GM12892 (cell line): Measurements from ENCODE around the gene TBC1D12.

Experiments used
- DNase-seq: peaks from one replicate; pipeline ENCODE4 v3.0.0; 2011; ENCODE audit not compliant: insufficient read length
- FAIRE-seq: peaks from 2 replicates; lab custom pipeline; 2011; peaks lifted over from hg19 to GRCh38; lab: Jason Lieb, UNC
- POLR2A ChIP-seq: IDR thresholded peaks from 2 replicates; pipeline ENCODE4 v1.6.1; 2011; ENCODE audit warnings: low read depth, low read length, control low read depth
- POLR2AphosphoS5 ChIP-seq: IDR thresholded peaks from 2 replicates; pipeline ENCODE4 v1.6.1; 2011; ENCODE audit warnings: low read depth, low read length, control low read depth
- TAF1 ChIP-seq: IDR thresholded peaks from 2 replicates; pipeline ENCODE4 v1.6.1; 2011; ENCODE audit warnings: low read depth, mild to moderate bottlenecking, control low read depth, low read length, borderline replicate concordance

Gene TBC1D12

DNA sequence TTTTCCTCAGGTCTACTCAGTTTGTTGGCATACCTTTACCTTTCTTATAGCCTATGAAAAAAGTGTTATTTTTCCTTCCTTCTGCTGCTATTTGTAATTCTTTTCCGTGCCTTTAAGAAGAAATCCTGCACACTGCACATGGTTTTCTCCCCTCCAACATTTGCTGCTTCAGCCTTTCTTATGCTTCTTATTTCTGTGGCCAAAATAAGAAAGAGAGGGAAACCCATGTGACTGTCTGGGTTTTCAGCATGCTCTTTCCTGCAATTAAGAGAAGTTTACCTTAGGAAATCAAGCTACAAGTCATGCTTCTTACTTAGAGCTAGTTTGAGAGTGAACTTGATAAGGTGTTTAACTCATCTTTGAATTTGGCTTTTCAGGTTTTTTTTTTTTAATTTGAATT lies 11.0 kb downstream of the TBC1D12 start:
- no peak for TF ChIP-seq POLR2AphosphoS5
- TF ChIP-seq TAF1 = no peak
- TF ChIP-seq POLR2A = no peak
- no peak for DNase-seq
- no peak for FAIRE-seq

DNA sequence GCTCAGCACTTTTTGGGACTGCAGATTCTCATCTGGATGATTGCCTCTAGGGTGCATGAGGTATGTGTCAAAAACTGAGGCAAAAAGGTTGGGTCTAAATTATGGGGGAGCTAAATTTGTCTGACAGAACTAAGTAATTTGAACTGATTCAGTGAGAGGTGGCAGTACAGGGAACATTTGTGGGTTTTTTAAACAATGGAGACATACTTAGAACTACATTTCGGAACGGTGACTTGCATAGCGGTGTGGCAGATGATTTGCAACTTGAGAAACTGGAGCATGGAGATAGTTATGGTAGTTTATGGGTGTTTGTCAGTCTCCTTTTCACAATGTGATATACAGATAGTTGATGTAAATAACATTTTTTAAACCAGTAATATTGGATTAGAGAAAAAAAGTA lies 14.6 kb downstream of the TBC1D12 start:
- DNase-seq (no peak), FAIRE-seq (peak; percentile 54)
- TF ChIP-seq TAF1 (no peak), POLR2AphosphoS5 (no peak), POLR2A (no peak)

DNA sequence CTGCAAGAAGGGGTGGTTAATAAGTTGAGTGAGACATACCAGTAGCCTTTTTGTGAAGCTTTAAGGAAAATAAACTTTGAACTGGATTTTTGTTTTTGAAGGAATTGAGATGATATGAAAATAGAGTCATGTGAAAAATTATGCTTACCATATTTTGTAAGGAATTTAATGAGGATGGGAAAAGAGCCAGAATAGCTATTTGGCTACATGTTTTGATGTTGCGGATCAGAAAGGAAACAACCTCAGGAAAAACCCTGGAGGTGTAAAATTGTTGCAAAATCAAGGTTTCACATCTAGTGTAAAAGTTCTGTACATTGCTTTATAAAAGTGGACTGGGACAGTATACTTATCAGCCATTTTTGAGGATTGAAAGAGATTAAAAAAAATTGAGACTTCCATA lies 15.0 kb downstream of the TBC1D12 start:
- DNase-seq (no peak), FAIRE-seq (no peak)
- TF ChIP-seq POLR2A (no peak), POLR2AphosphoS5 (no peak), TAF1 (no peak)

DNA sequence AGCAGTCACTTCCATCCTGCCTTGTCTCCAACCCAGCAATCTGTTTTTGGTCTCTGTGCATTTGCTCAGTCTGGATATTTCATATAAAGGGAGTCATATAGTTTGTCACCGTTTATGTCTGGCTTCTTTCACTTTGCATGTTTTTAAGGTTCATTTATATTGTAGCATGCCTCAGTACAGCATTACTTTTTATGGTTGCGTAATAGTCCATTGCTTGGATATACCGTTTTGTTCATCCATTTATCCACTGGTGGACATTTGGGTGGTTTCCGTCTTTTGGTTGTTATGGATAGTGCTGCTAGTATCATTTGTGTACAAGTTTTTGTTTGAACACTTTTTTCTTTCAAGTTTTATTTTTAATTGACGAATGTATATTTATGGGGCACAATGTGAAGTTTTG lies 18.2 kb downstream of the TBC1D12 start:
- FAIRE-seq (no peak), DNase-seq (no peak)
- no peak for TF ChIP-seq TAF1
- TF ChIP-seq POLR2A = no peak
- TF ChIP-seq POLR2AphosphoS5 = no peak

DNA sequence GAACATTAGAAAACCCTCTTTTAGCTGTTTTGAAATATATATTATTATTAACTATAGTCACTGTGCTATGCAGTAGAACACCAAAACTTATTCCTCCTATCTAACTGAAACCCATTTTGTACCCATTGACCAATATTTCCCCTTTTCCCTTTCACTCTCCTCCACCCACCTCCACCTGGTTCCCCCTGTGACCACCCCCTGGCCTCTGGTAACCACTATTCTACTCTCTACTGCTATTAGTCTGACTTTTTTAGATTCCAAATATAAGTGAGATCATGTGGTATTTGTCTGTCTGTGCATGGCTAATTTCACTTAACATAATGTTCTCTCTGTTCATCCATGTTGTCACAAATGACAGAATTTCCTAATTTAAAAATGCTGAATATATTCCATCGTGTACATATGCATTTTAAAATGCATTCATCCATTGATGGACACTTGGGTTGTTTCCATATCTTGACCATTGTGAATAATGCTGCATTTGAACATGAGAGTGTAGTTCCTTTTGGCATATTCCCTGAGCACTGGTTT lies 18.7 kb downstream of the TBC1D12 start:
- DNase-seq (no peak), FAIRE-seq (no peak)
- TF ChIP-seq TAF1 = no peak
- TF ChIP-seq POLR2A = no peak
- no peak for TF ChIP-seq POLR2AphosphoS5

DNA sequence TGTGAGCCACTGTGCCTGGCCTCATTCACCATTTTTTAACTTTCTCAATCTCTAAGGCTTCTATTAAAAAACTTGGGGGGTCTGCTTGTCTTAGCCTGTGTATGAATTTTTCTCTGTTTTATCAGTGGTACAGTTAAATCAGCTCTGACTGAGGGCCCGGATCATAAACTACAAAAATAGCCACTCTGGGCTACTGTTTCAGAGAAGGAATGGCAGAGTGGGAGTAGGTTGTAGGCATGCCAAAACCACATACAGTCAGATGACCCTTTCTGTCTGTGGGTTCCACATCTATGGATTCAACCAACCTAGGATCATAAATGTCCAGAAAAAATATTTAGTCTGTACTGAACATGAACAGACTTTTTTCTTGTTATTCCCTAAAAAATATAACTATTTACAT lies 21.3 kb downstream of the TBC1D12 start:
- TF ChIP-seq POLR2AphosphoS5 (no peak), TAF1 (no peak), POLR2A (no peak)
- no peak for DNase-seq
- no peak for FAIRE-seq

DNA sequence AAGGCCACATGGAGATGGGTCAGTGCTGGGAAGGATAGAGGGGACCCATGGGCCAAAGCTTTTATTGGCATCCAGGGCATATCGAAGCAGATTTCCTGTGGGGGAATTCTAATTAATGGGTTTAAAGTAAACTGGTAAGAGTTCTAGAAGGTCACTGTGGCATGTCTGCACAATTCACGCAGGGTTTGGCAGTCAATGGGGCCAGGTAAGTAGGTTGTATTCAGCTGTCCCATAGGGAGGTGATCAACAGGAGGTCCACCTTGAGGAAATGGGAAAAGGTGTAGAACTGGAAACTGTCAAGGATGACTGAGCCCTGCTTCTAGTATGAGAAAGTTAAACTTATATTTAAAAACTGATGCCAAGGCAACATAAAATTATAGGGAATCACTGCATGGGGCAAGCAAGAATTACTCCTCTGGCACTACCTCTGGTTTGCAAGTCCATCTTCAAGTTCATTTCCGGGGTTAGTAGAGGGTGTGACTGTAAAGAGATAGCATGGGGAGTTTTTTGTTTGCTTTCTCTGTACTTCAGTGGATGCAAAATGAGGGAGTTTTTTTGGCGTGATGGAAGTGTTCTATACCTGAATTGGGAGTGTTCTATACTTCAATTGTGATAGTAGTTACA lies 22.5 kb downstream of the TBC1D12 start:
- DNase-seq = no peak
- FAIRE-seq = no peak
- TF ChIP-seq POLR2AphosphoS5 (no peak), TAF1 (no peak), POLR2A (no peak)

DNA sequence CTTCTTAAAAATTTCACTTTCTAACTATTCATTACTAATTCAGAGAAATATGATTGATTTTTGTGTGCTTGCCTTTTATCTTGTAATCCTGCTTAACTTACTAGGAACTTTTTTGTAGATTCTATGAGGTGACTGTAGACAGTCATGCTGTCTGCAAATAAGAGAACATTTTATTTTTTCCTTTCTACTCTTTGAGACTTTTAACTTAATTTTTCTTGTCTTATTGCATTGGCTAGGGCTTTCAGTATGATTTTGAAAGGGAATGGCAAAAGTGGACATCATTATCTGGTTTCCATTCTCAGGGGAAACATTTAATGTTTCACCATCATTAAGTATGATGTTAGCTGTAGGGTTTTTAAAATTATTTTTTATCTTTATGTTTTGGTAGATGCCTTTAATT lies 23.6 kb downstream of the TBC1D12 start:
- DNase-seq (no peak), FAIRE-seq (no peak)
- no peak for TF ChIP-seq POLR2A
- no peak for TF ChIP-seq POLR2AphosphoS5
- no peak for TF ChIP-seq TAF1

DNA sequence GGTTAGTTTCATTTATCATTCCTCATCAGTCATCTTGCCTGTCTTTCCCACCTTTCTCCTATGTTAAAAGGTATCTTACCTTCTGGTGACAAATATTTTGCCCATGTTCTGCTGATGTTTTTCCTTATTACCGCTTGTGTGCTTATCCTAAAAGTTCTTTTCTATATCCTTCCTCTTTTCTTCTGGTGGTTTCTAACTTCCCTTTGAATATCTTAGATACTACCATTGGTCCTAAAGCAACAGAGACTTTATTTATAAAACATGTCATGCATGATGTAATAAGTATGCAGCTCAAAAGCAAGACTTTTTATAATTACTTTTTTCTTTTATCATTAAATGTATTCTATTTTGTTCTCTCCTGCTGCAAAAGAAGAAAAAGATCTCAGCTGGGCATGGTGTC lies 24.8 kb downstream of the TBC1D12 start:
- FAIRE-seq = no peak
- TF ChIP-seq TAF1 = no peak
- no peak for DNase-seq

DNA sequence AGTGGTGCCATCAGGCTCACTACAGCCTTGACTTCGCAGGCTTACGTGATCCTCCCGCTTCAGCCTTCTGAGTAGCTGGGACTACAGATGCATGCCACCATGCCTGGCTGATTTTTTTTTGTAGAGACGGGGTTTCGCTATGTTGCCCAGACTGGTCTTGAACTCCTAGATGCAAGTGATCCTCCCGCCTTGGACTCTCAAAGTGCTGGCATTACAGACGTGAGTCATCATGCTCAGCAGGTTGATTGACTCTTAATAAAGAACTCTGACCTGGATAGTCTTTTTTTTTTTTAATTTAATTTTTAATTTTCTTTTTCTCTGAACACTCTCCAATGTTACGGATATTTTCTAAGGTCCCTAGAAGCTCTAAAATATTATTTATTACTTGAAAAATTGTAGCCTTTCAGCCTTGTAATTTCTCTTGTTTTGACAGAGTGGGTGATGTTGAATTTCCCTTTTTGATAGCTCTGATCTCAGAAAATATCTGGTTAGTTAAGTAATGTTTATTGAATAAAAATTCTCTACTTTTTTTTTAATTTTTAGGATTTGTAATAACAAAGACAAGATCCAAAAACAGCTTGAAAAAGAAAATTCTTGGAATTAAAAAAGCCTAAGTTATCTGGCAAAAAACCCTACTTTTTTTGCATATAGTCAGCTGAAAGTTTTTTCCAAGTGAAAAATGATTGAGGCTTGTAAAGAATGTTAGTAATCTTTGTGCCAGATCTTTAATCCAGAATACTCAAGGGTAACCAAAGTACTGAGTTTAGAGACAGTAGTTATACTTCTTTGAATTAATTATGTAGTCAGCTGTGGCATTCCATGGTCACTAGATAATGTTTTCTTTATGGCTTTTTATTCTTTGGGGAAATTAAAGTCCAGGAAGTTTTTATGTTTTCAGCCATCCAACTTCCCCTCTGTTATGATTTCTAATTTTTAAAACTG lies 26.7 kb downstream of the TBC1D12 start:
- FAIRE-seq = no peak
- no peak for TF ChIP-seq TAF1
- TF ChIP-seq POLR2AphosphoS5 = no peak
- TF ChIP-seq POLR2A = no peak
- DNase-seq = no peak

DNA sequence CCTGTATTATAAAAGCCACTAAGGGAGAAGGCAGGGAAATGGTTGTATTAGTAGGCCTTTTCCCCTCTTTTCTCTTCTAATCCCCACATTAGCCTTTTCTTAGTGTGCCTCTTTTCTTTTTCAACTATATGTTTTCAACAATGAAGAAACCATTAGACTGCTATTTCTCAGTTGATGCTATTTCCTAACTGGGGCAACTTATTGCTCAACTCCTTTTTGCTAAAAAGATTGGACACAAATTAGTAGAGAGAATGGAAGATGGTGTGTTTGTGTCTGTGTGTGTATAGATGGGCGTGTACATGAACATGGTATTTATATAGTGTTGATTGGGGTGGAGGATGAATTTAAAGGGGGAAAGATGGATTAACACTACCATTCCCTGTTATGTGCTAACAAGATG lies 28.4 kb downstream of the TBC1D12 start:
- no peak for DNase-seq
- TF ChIP-seq TAF1 (no peak), POLR2AphosphoS5 (no peak), POLR2A (no peak)
- FAIRE-seq = no peak

DNA sequence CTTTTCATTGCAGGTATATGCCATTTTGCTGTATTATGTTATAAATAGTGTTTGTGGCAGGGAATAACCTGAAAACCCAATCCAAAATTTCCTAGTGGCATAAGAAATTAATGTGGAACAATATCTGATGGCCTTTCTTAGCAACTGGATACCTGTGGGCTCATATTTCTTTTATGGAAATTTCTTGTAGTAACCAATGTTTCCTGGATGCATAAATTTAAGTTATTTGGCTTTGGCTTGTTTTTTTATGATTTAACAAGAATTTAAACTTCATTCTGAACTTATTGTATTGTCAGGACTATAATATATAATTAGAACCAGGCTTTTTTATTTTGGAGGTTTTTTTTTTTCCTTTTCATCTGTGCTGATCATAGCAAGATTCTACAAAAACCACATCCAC lies 30.1 kb downstream of the TBC1D12 start:
- TF ChIP-seq POLR2AphosphoS5 = no peak
- no peak for TF ChIP-seq TAF1
- TF ChIP-seq POLR2A = no peak
- no peak for DNase-seq
- FAIRE-seq = no peak
